Lung (tissue), 12 donors: ENCODE results near the gene THAP8. TPM values are rescaled to one million over a fixed set of nuclear protein-coding genes. Genes with fewer than 3 reads are reported as not detected.
A peak's percentile ranks its signal among the peaks of the same experiment; 100 is the strongest.

Source experiments
- ATAC-seq: fragments of 200-7000 bp; cut with Tn5 transposase; one replicate; pipeline ENCODE4 v1.9.1; 2020; ENCODE audit warnings: moderate number of reproducible peaks; ENCODE audit not compliant: insufficient read depth, low FRiP score
- DNase-seq, 3 donors: peaks; one replicate each; pipeline ENCODE4 v3.0.0-alpha.2; 2013 to 2017
- H3K27ac ChIP-seq, 2 donors: one replicate each; pipeline ENCODE4 v1.5.1; 2013; ENCODE audit warnings: mild to moderate bottlenecking in 2 of 2, moderate library complexity in 2 of 2, control low read depth in 1 of 2, inconsistent platforms in 1 of 2, low read depth in 1 of 2, low read length in 1 of 2
- H3K27me3 ChIP-seq, 3 donors: one replicate each; pipeline ENCODE4 v1.5.1; 2013; ENCODE audit warnings: low read length in 2 of 3; ENCODE audit not compliant: control insufficient read depth in 3 of 3, insufficient read depth in 3 of 3
- H3K36me3 ChIP-seq, 4 donors: one replicate each; pipeline ENCODE4 v1.5.1; 2013; ENCODE audit warnings: low read length in 4 of 4, mild to moderate bottlenecking in 1 of 4, moderate library complexity in 1 of 4; ENCODE audit not compliant: control insufficient read depth in 4 of 4, insufficient read depth in 4 of 4
- H3K4me1 ChIP-seq, 5 donors: one replicate each; pipeline ENCODE4 v1.5.1; 2013; ENCODE audit warnings: low read length in 5 of 5, mild to moderate bottlenecking in 2 of 5, moderate library complexity in 1 of 5; ENCODE audit not compliant: control insufficient read depth in 5 of 5, insufficient read depth in 5 of 5
- H3K4me3 ChIP-seq: one replicate; pipeline ENCODE4 v1.5.1; 2013; ENCODE audit warnings: mild to moderate bottlenecking, control low read depth, moderate library complexity
- H3K9ac ChIP-seq, 2 donors: one replicate each; pipeline ENCODE4 v1.5.1; 2013; ENCODE audit warnings: low read length in 2 of 2, control low read depth in 1 of 2; ENCODE audit not compliant: insufficient read depth in 1 of 2
- H3K9me3 ChIP-seq, 4 donors: one replicate each; pipeline ENCODE4 v1.5.1; 2013; ENCODE audit warnings: low read length in 3 of 4, mild to moderate bottlenecking in 1 of 4, moderate library complexity in 1 of 4; ENCODE audit not compliant: control insufficient read depth in 4 of 4, insufficient read depth in 3 of 4
- CTCF ChIP-seq: IDR thresholded peaks from 2 replicates; pipeline ENCODE4 v1.5.1; 2012; ENCODE audit warnings: mild to moderate bottlenecking; ENCODE audit errors: control extremely low read depth, extremely low read depth
- WGBS, 2 donors: extraction: QIAGEN DNeasy Blood & Tissue Kit; methylation state at CpG; one replicate each; pipeline ENCODE4 v1.1.7; 2013; 5-methylcytosine and 5-hydroxymethylcytosine counted together
- polyA plus RNA-seq, 2 donors: library from polyadenylated mRNA; stranded (reverse); fragments of 200-250 nt; gene quantifications; one replicate each; pipeline ENCODE4 v1.2.1, GENCODE V29; 2013
- total RNA-seq, 2 donors: library from RNA; depleted of rRNA in 1 of 2; stranded (reverse); fragments of >200 nt in 1 of 2; gene quantifications; one replicate each; pipeline ENCODE4 v1.2.1, GENCODE V29; 2014 to 2021
- donor health status: control.
- donor health status: control.
- donor health status: Bipolar disorder and iron deficiency.
- donor health status: healthy.
- donor health status: DM: yes; HTN: yes; CAD: no.

Gene THAP8
- total and polyA plus RNA-seq, 4 donors, result 4.1 to 6.4 (median 5.5) TPM

GRCh38 chr19:36019061-36019670, 34.9 kb downstream of the THAP8 start:
- Histone ChIP-seq H3K9me3 (no peaks in the 10 kb centered on the region), H3K36me3 (peaks cover 0 to 26% (median 8%) of the 10 kb centered on the region in 4 donors), H3K27ac (no peak overlapping the region), H3K4me3 (no peak overlapping the region), H3K27me3 (no peaks in the 10 kb centered on the region), H3K9ac (no peak overlapping the region), H3K4me1 (peaks cover 0 to 6% (median 0%) of the 10 kb centered on the region in 5 donors)
- TF ChIP-seq CTCF, result no peak
- WGBS, 2 donors, result 94 to 95% methylated on average over 22 of the region's 22 CpGs
- DNase-seq (no peak), ATAC-seq (no peak)

- Histone ChIP-seq H3K27me3 (no peaks in the 10 kb centered on the region), H3K27ac (peak within 1 kb of the TSS; percentile 79 to 80), H3K4me3 (peak within 1 kb of the TSS; percentile 60), H3K9ac (peak within 1 kb of the TSS; percentile 59 to 87), H3K36me3 (peaks cover 0 to 4% (median 1%) of the 10 kb centered on the region in 4 donors), H3K9me3 (no peaks in the 10 kb centered on the region), H3K4me1 (peaks cover 0 to 14% (median 3%) of the 10 kb centered on the region in 5 donors)
- peak; percentile 99 to 100 (median 99) for DNase-seq
- peak; percentile 96 for ATAC-seq
- WGBS, 2 donors, result 2% methylated on average over 42 of the region's 42 CpGs
- no peak for TF ChIP-seq CTCF
These were observed 39.8 kb downstream of the THAP8 start, which contains the start of gene ALKBH6 for GRCh38 chr19:36014012-36014924. Gene ALKBH6 (minus strand): TSS chr19:36014213. CDS start chr19:36013397, 816 bp downstream.

GRCh38 chr19:36013280-36014011, 40.6 kb downstream of the THAP8 start:
- no peak for DNase-seq

More at GRCh38 chr19:36013280-36014011, 40.6 kb downstream of the THAP8 start:
- 32 to 33% methylated on average over 15 of the region's 15 CpGs for WGBS, 2 donors
- Histone ChIP-seq H3K9ac (peak overlapping the region; percentile 59 to 87), H3K36me3 (peaks cover 0 to 4% (median 1%) of the 10 kb centered on the region in 4 donors), H3K27me3 (no peaks in the 10 kb centered on the region), H3K4me3 (peak overlapping the region; percentile 60), H3K9me3 (no peaks in the 10 kb centered on the region), H3K27ac (peak overlapping the region; percentile 79 to 80), H3K4me1 (peaks cover 0 to 14% (median 3%) of the 10 kb centered on the region in 5 donors)
- no peak for ATAC-seq
- no peak for TF ChIP-seq CTCF
